Neural progenitor cell (in vitro differentiated cells): ENCODE measurements around the gene NAT9.

Source experiments
- EZH2phosphoT487 ChIP-seq: fragments of 200-600 bp; sonication (generic); IDR thresholded peaks from 2 replicates; pipeline ENCODE4 v1.6.1; 2017; ENCODE audit warnings: antibody characterized with exemption
- TF ChIP-seq, protein P1 (sequence below): fragments of 200-600 bp; sonication (generic); IDR thresholded peaks from 2 replicates; pipeline ENCODE4 v1.5.1; 2017; ENCODE audit warnings: antibody characterized with exemption, mild to moderate bottlenecking

DNA sequence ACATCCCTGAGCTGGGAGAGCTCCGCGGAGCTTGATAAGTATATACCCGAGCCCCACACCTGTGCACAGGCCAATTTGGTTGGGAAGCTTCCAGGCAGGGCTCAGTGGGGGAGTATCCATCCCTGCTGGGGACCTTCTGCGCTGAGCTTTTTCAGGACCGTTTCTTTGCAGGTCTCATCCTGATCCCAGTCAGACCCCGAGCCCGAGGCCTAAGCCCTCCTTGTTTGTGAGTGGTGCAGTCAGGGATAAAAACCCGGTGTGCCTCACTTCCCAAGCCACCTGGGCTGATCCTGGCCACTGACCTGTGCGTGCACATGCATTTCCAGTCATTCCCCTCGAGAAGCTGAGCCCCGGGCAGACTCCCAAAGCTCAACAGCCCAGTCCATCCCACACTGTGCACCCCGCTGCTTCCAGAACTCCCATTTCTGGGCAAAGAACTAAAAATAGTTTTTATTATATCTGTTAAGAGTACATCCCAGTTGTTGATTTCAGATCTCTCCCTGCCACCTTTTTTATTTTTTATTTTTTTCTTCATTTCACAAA is 27.3 kb upstream of the NAT9 start:
- TF ChIP-seq, protein P1, sequence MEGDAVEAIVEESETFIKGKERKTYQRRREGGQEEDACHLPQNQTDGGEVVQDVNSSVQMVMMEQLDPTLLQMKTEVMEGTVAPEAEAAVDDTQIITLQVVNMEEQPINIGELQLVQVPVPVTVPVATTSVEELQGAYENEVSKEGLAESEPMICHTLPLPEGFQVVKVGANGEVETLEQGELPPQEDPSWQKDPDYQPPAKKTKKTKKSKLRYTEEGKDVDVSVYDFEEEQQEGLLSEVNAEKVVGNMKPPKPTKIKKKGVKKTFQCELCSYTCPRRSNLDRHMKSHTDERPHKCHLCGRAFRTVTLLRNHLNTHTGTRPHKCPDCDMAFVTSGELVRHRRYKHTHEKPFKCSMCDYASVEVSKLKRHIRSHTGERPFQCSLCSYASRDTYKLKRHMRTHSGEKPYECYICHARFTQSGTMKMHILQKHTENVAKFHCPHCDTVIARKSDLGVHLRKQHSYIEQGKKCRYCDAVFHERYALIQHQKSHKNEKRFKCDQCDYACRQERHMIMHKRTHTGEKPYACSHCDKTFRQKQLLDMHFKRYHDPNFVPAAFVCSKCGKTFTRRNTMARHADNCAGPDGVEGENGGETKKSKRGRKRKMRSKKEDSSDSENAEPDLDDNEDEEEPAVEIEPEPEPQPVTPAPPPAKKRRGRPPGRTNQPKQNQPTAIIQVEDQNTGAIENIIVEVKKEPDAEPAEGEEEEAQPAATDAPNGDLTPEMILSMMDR, result no peak
- TF ChIP-seq EZH2phosphoT487, result no peak
